GM21723 (cell line): Measurements from ENCODE around the gene SPEG.
A peak's percentile ranks its signal among the peaks of the same experiment; 100 is the strongest.

Experiments used
- ATAC-seq: cut with Tn5 transposase; IDR thresholded peaks from one replicate; pipeline ENCODE4 v1.9.1; 2021; ENCODE audit warnings: mild to moderate bottlenecking, moderate library complexity; ENCODE audit not compliant: unreplicated experiment

The SPEG gene

GRCh38 chr2:219542931-219543595 is 108.4 kb downstream of the SPEG start:
- ATAC-seq: peak; percentile 40

GRCh38 chr2:219543596-219544358 is 109.1 kb downstream of the SPEG start, which contains the start of the genes CHPF and TMEM198:
TSS of gene CHPF (minus strand) at chr2:219543809. CDS start at chr2:219543538, 271 bp downstream.
TSS of gene TMEM198 (plus strand) at chr2:219544028. CDS start at chr2:219544728, 700 bp downstream.
- peak; percentile 76 for ATAC-seq

GRCh38 chr2:219544567-219544966 is 109.9 kb downstream of the SPEG start:
- ATAC-seq: no peak

- ATAC-seq: no peak
Observed at GRCh38 chr2:219545295-219545942, 110.8 kb downstream of the SPEG start.

- no peak for ATAC-seq
Observed at GRCh38 chr2:219545943-219546352, 111.3 kb downstream of the SPEG start.

- ATAC-seq: no peak
Observed at GRCh38 chr2:219547621-219548020, 113.0 kb downstream of the SPEG start.
